Small intestine (tissue), 7 donors: Measurements from ENCODE around the gene SMIM35. TPM values are rescaled to one million over a fixed set of nuclear protein-coding genes. Genes with fewer than 3 reads are reported as not detected.

Experiments
- DNase-seq, 2 donors: peaks; one replicate each; pipeline versions ENCODE4 v3.0.0 to v3.0.0-alpha.2; 2013
- FAIRE-seq: peaks from 2 replicates; lab custom pipeline; 2012; peaks lifted over from hg19 to GRCh38; lab: Jason Lieb, UNC
- H3K27ac ChIP-seq, 3 donors: one replicate each; pipeline ENCODE4 v1.5.1; 2013; ENCODE audit warnings: low read length in 2 of 3, mild to moderate bottlenecking in 2 of 3, control low read depth in 1 of 3, inconsistent platforms in 1 of 3, low read depth in 1 of 3, moderate library complexity in 1 of 3
- H3K27me3 ChIP-seq, 3 donors: one replicate each; pipeline ENCODE4 v1.6.1; 2013; ENCODE audit warnings: low read length in 3 of 3, inconsistent platforms in 1 of 3; ENCODE audit not compliant: control insufficient read depth in 3 of 3, insufficient read depth in 3 of 3
- H3K36me3 ChIP-seq, 3 donors: one replicate each; pipeline ENCODE4 v1.6.1; 2013; ENCODE audit warnings: low read length in 3 of 3, inconsistent platforms in 1 of 3, low read depth in 1 of 3, mild to moderate bottlenecking in 1 of 3, moderate library complexity in 1 of 3; ENCODE audit not compliant: control insufficient read depth in 3 of 3, insufficient read depth in 2 of 3
- H3K4me1 ChIP-seq, 3 donors: one replicate each; pipeline ENCODE4 v1.6.1; 2013; ENCODE audit warnings: low read length in 2 of 3, inconsistent platforms in 1 of 3, low read depth in 1 of 3, mild to moderate bottlenecking in 1 of 3, moderate library complexity in 1 of 3; ENCODE audit not compliant: control insufficient read depth in 3 of 3, insufficient read depth in 2 of 3
- H3K4me3 ChIP-seq, 3 donors: one replicate each; pipeline ENCODE4 v1.5.1; 2013; ENCODE audit warnings: low read length in 3 of 3, control low read depth in 1 of 3, inconsistent platforms in 1 of 3, low read depth in 1 of 3, mild to moderate bottlenecking in 1 of 3, moderate library complexity in 1 of 3
- H3K9me3 ChIP-seq, 2 donors: one replicate each; pipeline ENCODE4 v1.6.1; 2013; ENCODE audit warnings: low read depth in 1 of 2, low read length in 1 of 2; ENCODE audit not compliant: control insufficient read depth in 2 of 2, insufficient read depth in 1 of 2
- WGBS, 3 donors: extraction: QIAGEN DNeasy Blood & Tissue Kit; methylation state at CpG; one replicate each; pipeline ENCODE4 v1.1.7; 2013; 5-methylcytosine and 5-hydroxymethylcytosine counted together
- polyA plus RNA-seq, 4 donors: library from polyadenylated mRNA; stranded (reverse) in 3 of 4; unstranded in 1 of 4; fragments of 200-250 nt in 3 of 4; fragments of 120-200 nt in 1 of 4; gene quantifications; one replicate each; pipeline versions ENCODE4 v1.2.1 to v1.2.3, GENCODE V29; 2013
- donor health status: healthy with polysubstance abuse.
- donor health status: control.
- donor health status: control.
- donor health status: Bipolar disorder and iron deficiency.
- donor health status: healthy.

Gene SMIM35
- polyA plus RNA-seq, 4 donors: 0.03 to 0.44 TPM; not detected in 2

- Histone ChIP-seq H3K4me3 (no peak overlapping the region), H3K36me3 (no peaks in the 10 kb centered on the region), H3K27ac (peak overlapping the region in 1 of 3 donors; percentile 0), H3K9me3 (peaks cover 0 to 7% of the 10 kb centered on the region in 2 donors), H3K4me1 (peaks cover 0 to 14% (median 10%) of the 10 kb centered on the region in 3 donors), H3K27me3 (no peaks in the 10 kb centered on the region)
- DNase-seq: no peak
- 86 to 90% (median 87%) methylated on average over 12 of the region's 12 CpGs for WGBS, 3 donors
- no peak for FAIRE-seq
Measured at GRCh38 chr11:118005224-118006152, 81.3 kb downstream of the SMIM35 start.

- Histone ChIP-seq H3K27me3 (no peaks in the 10 kb centered on the region), H3K9me3 (peaks cover 0 to 7% of the 10 kb centered on the region in 2 donors), H3K4me3 (no peak overlapping the region), H3K4me1 (peaks cover 0 to 10% (median 7%) of the 10 kb centered on the region in 3 donors), H3K27ac (peak overlapping the region in 1 of 3 donors; percentile 78), H3K36me3 (no peaks in the 10 kb centered on the region)
- 91 to 93% (median 91%) methylated on average over 7 of the region's 7 CpGs for WGBS, 3 donors
- FAIRE-seq (no peak), DNase-seq (no peak)
Measured at GRCh38 chr11:118004543-118005223, 82.1 kb downstream of the SMIM35 start.

DNA sequence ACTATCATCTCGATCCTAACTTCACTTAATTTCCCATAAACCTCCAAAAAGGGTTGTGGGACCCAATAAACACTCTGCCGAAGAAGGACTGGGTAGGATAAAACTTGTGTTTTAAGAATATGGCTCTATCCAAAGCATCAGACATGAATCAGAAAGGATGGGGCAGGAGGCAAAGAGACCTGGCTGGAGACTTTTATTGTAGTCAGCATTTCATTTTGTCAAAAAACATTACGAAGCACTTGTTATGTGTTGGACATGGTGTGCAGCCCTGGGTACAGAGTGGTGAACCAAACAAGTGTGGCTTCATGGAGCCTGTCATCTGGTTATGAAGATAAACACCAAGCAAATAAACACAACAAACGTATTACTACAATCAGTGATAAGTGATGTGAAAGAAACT lies 83.3 kb downstream of the SMIM35 start:
- Histone ChIP-seq H3K4me1 (peaks cover 0 to 10% (median 5%) of the 10 kb centered on the region in 3 donors), H3K27me3 (no peaks in the 10 kb centered on the region), H3K9me3 (peaks cover 0 to 7% of the 10 kb centered on the region in 2 donors), H3K4me3 (no peak overlapping the region), H3K36me3 (no peaks in the 10 kb centered on the region), H3K27ac (peak overlapping the region in 2 of 3 donors; percentile 61 to 78)
- WGBS, 3 donors: 49 to 64% (median 55%) methylated on average over 4 of the region's 4 CpGs
- DNase-seq (peak in 1 of 2 donors; percentile 33), FAIRE-seq (no peak)

DNA sequence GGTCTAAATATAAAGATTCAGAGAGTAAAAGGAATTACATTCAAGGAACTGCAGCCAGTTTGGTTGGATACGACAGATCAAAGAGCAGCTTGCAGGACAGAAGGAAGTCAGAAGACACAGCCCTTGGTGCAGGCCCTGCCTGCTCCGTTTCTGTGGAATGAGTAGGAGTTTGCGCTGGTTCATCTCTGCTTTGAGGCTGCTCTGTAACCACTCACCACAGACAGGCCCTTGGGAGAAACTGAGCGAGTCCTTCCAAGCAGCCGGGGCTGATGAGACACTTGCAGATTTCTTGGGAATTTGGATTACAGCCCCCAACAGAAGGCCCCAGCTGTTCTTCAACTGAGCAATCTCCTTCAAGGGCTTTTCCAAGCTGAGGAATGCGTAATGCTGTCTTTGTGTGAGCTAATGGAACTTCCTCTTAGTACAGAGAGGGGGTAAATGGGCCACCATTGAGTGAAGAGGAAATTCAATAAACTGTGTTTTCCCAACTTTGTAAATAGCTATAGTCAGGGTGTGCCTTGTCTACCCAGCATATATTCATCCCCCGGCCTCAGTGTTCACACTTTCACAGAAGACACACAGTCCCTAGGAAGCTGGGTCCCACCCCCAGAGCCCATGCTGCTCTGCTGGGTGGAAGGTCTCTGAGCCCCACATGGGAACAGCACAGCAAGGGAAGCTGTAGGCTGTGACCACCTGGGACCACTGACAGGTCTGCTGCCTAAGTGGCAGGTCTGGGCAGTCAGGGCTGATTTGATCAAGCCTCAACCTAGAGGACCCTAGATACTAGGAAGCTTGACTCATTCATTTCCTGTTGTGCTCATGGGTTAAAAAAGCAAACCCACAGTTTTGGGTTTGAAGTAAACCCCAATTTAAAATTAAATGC lies 84.0 kb downstream of the SMIM35 start:
- peaks cover 0 to 10% (median 5%) of the 10 kb centered on the region in 3 donors for H3K4me1 ChIP-seq
- peak; percentile 33 to 57 for DNase-seq
- 40 to 77% (median 66%) methylated on average over 7 of the region's 7 CpGs for WGBS, 3 donors
- H3K27ac ChIP-seq: peak overlapping the region; percentile 69 to 92 (median 71)
- H3K36me3 ChIP-seq: no peaks in the 10 kb centered on the region
- H3K27me3 ChIP-seq: no peaks in the 10 kb centered on the region
- no peak for FAIRE-seq
- H3K9me3 ChIP-seq: peaks cover 0 to 7% of the 10 kb centered on the region in 2 donors
- H3K4me3 ChIP-seq: no peak overlapping the region

DNA sequence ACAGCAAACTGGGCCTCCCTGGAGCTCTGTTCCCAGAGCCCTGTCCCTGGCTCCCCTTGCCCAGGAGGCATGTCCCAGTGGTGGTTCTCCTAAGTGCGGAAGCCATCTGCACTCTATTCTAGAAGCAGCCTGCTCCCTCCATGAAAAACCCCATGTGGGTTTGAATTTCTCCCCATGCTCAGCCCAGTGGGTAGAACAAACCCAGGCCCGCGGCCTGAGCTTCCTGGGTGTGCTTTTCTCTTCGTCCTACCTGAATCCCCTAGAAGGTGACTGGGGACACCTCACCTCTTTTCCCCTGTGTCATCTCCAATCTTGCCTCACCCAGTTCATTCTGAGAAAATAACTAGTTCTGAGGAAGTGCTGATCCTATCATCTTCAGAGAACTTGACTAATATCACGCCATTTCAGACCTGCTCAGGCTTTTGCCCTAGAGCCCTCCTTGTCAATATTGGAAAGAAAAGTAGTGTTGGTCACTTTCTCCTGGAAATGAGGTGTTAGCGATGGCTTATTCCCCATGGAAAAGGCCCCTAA lies 84.7 kb downstream of the SMIM35 start:
- H3K36me3 ChIP-seq: no peaks in the 10 kb centered on the region
- H3K9me3 ChIP-seq: peaks cover 0 to 7% of the 10 kb centered on the region in 2 donors
- H3K27ac ChIP-seq: peak overlapping the region; percentile 19 to 92 (median 30)
- H3K27me3 ChIP-seq: no peaks in the 10 kb centered on the region
- FAIRE-seq (no peak), DNase-seq (peak in 1 of 2 donors; percentile 27)
- H3K4me3 ChIP-seq: no peak overlapping the region
- 68 to 90% (median 73%) methylated on average over 6 of the region's 6 CpGs for WGBS, 3 donors
- H3K4me1 ChIP-seq: peaks cover 0 to 10% (median 5%) of the 10 kb centered on the region in 3 donors

DNA sequence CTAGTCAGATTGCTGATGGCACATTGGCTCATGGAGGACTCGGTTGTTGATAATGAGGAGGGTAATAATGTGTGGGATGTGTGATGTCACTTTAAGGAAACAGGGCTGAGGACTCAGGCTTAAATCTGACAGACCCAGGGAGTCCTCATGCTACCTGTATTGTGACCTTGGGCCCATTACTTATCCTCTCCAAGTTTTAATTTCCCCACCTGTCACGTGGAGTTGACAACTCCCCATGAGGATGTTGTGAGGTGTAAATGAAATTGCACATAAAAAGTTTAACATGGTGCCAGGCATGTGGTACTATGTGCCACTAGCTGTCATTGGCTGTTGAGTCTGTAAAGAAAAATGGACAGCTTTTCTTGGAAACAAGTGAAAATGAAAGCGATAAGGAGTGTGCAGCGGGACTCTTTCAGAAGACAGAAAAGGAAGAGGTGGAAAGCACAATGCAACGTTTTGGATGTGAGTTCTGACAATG lies 85.2 kb downstream of the SMIM35 start:
- peaks cover 0 to 7% of the 10 kb centered on the region in 2 donors for H3K9me3 ChIP-seq
- peaks cover 0 to 10% (median 5%) of the 10 kb centered on the region in 3 donors for H3K4me1 ChIP-seq
- 46 to 56% (median 50%) methylated on average over 5 of the region's 5 CpGs for WGBS, 3 donors
- H3K27ac ChIP-seq: peak overlapping the region in 2 of 3 donors; percentile 42 to 92
- DNase-seq (peak in 1 of 2 donors; percentile 22), FAIRE-seq (no peak)
- H3K27me3 ChIP-seq: no peaks in the 10 kb centered on the region
- H3K36me3 ChIP-seq: no peaks in the 10 kb centered on the region
- no peak overlapping the region for H3K4me3 ChIP-seq

- Histone ChIP-seq H3K9me3 (peaks cover 0 to 7% of the 10 kb centered on the region in 2 donors), H3K4me1 (peaks cover 0 to 10% (median 5%) of the 10 kb centered on the region in 3 donors), H3K27ac (no peak overlapping the region), H3K4me3 (no peak overlapping the region), H3K27me3 (no peaks in the 10 kb centered on the region), H3K36me3 (no peaks in the 10 kb centered on the region)
- 92 to 95% (median 95%) methylated on average over 1 of the region's 1 CpG for WGBS, 3 donors
- DNase-seq (no peak), FAIRE-seq (no peak)
Measured at GRCh38 chr11:118000850-118001228, 85.9 kb downstream of the SMIM35 start.
